HG02870 (cell line): ENCODE measurements around the gene TBXAS1.

Experiments used
- ATAC-seq: cut with Tn5 transposase; IDR thresholded peaks from one replicate; pipeline ENCODE4 v1.9.1; 2021; ENCODE audit warnings: mild to moderate bottlenecking, moderate library complexity; ENCODE audit not compliant: unreplicated experiment

TBXAS1 gene

GRCh38 chr7:139941866-139942265 is 112.8 kb downstream of the TBXAS1 start:
- ATAC-seq: no peak

- ATAC-seq: no peak
Observed at GRCh38 chr7:139942636-139943035, 113.6 kb downstream of the TBXAS1 start.

GRCh38 chr7:139943401-139943800 is 114.3 kb downstream of the TBXAS1 start:
- no peak for ATAC-seq

GRCh38 chr7:139944248-139944647 is 115.2 kb downstream of the TBXAS1 start:
- ATAC-seq: no peak

- ATAC-seq: no peak
Observed at GRCh38 chr7:139946533-139946932, 117.5 kb downstream of the TBXAS1 start.

GRCh38 chr7:139947021-139947420 is 118.0 kb downstream of the TBXAS1 start:
- no peak for ATAC-seq

- ATAC-seq: no peak
Observed at GRCh38 chr7:139948167-139948566, 119.1 kb downstream of the TBXAS1 start.

GRCh38 chr7:139948587-139949335 is 119.7 kb downstream of the TBXAS1 start:
- ATAC-seq: no peak

GRCh38 chr7:139949629-139950028 is 120.6 kb downstream of the TBXAS1 start:
- no peak for ATAC-seq

- no peak for ATAC-seq
Observed at GRCh38 chr7:139950881-139951525, 121.9 kb downstream of the TBXAS1 start.

- ATAC-seq: no peak
Observed at GRCh38 chr7:139953229-139953628, 124.2 kb downstream of the TBXAS1 start.

- ATAC-seq: no peak
Observed at GRCh38 chr7:139955109-139955820, 126.2 kb downstream of the TBXAS1 start.

GRCh38 chr7:139958599-139959284 is 129.7 kb downstream of the TBXAS1 start:
- ATAC-seq: no peak

- no peak for ATAC-seq
Observed at GRCh38 chr7:139959285-139959628, 130.2 kb downstream of the TBXAS1 start.

- ATAC-seq: no peak
Observed at GRCh38 chr7:139959718-139960117, 130.7 kb downstream of the TBXAS1 start.

- no peak for ATAC-seq
Observed at GRCh38 chr7:139960157-139960556, 131.1 kb downstream of the TBXAS1 start.

- no peak for ATAC-seq
Observed at GRCh38 chr7:139965942-139966628, 137.0 kb downstream of the TBXAS1 start.

- no peak for ATAC-seq
Observed at GRCh38 chr7:139966949-139967348, 137.9 kb downstream of the TBXAS1 start.

- ATAC-seq: no peak
Observed at GRCh38 chr7:139968931-139969330, 139.9 kb downstream of the TBXAS1 start.

- no peak for ATAC-seq
Observed at GRCh38 chr7:139972029-139972428, 143.0 kb downstream of the TBXAS1 start.
